ENCODE results near the gene KRT2. TPM values are rescaled to one million over a fixed set of nuclear protein-coding genes. Genes with fewer than 3 reads are reported as not detected.

The KRT2 gene
- total and polyA plus RNA-seq, 2 donors (not counting 3 experiments of a cell fraction or from before 2014, with no cell fraction given), result not detected

DNA sequence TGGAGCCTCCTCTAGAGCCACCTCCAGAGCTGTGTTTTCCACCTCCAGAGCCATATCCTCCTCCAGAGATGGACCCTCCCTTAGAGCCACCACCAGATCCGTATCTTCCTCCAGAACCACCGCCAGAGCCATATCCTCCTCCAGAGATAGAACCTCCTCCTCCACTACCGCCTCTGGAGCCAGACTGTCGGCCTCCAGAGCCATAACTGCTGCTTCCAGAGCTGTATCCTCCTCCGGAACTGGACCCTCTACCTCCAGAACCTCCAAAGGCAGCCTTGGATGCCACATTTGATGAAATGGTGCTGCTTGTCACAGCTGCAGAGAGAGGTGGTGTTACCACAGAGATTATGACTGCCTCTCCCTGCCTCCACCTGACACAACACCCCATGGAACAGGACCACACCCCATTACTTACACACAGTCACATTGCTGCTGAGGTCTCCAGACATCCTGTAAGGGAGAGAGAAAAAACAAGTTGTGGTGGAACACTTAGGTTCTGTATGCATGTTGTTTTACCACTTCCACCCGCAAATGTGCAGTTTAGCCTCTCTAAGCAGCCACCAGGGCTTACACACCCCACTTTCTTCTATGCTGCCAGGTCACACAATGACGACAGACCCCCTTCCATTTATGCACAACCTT is 6.8 kb downstream of the KRT2 start:
- Histone ChIP-seq H3K9ac (replicated peaks; ENCODE audit: extremely low read depth, insufficient read depth, low read length) (no peak overlapping the region), H4K20me1 (replicated peaks; ENCODE audit: control insufficient read depth, extremely low read depth, insufficient read depth, low read length) (no peaks in the 10 kb centered on the region), H3K4me2 (ENCODE audit: insufficient read depth, low read length) (no peak overlapping the region), H3K4me1 (ENCODE audit: control insufficient read depth, extremely low read depth, insufficient read depth, low read length) (no peaks in the 10 kb centered on the region), H3K79me2 (ENCODE audit: control insufficient read depth, insufficient read depth, low read length) (no peaks in the 10 kb centered on the region), H3K4me3 (replicated peaks in 1 of 3; ENCODE audit: insufficient read depth in 1 of 3, low read depth in 1 of 3, low read length in 3 of 3) (no peak overlapping the region), H3K9me3 (replicated peaks; ENCODE audit: control insufficient read depth, insufficient read depth, low read length) (no peaks in the 10 kb centered on the region), H3K27me3 (ENCODE audit: control insufficient read depth in 2 of 2, insufficient read depth in 2 of 2, low read length in 2 of 2) (peaks cover 7 to 9% of the 10 kb centered on the region in 2 experiments), H3K27ac (ENCODE audit: insufficient read depth, low read depth, low read length) (no peak overlapping the region), H2AFZ (ENCODE audit: low read depth, low read length) (no peak overlapping the region), H3K36me3 (ENCODE audit: control insufficient read depth in 2 of 2, extremely low read depth in 1 of 2, insufficient read depth in 2 of 2, low read length in 2 of 2) (no peaks in the 10 kb centered on the region), H3K9me1 (replicated peaks; ENCODE audit: control insufficient read depth, extremely low read depth, insufficient read depth, low read length) (no peaks in the 10 kb centered on the region)
- no TSS peak for BruUV-seq (replicated peaks)
- dilution Hi-C loops (cut with MboI; ENCODE audit: extremely low pct_ligation_motif_present, low sequenced_read_pairs), result no loop called here
- ChIA-PET POLR2A (no interaction called here), CTCF (no interaction called here)
- DNase-seq (ENCODE audit: low read depth, low spot score), result no peak
- FAIRE-seq, result no peak
- intact Hi-C loops (cut with micrococcal nuclease), result no loop called here
- TF ChIP-seq FOS (IDR thresholded peaks at IDR 0.05; ENCODE audit: borderline replicate concordance, insufficient read depth, low read length) (no peak), MYC (IDR thresholded peaks at IDR 0.05; ENCODE audit: low read depth, low read length) (no peak), GATA2 (IDR thresholded peaks at IDR 0.05; ENCODE audit: insufficient read depth, insufficient read length, low read depth, low read length) (no peak), POLR2A (IDR thresholded peaks at IDR 0.05; ENCODE audit: low read depth, low read length) (no peak), POLR2AphosphoS5 (IDR thresholded peaks at IDR 0.05; ENCODE audit: insufficient read depth, low read depth, low read length) (no peak), JUN (IDR thresholded peaks at IDR 0.05; ENCODE audit: borderline replicate concordance, insufficient read depth, insufficient read length, low read depth) (no peak), EZH2 (IDR thresholded peaks at IDR 0.05; ENCODE audit: borderline replicate concordance, low read depth, low read length, severe bottlenecking) (no peak)
- TF ChIP-seq, protein P1, sequence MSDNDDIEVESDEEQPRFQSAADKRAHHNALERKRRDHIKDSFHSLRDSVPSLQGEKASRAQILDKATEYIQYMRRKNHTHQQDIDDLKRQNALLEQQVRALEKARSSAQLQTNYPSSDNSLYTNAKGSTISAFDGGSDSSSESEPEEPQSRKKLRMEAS (IDR thresholded peaks at IDR 0.05; ENCODE audit: insufficient read depth, insufficient read length), result no peak
- TF ChIP-seq, protein P2, sequence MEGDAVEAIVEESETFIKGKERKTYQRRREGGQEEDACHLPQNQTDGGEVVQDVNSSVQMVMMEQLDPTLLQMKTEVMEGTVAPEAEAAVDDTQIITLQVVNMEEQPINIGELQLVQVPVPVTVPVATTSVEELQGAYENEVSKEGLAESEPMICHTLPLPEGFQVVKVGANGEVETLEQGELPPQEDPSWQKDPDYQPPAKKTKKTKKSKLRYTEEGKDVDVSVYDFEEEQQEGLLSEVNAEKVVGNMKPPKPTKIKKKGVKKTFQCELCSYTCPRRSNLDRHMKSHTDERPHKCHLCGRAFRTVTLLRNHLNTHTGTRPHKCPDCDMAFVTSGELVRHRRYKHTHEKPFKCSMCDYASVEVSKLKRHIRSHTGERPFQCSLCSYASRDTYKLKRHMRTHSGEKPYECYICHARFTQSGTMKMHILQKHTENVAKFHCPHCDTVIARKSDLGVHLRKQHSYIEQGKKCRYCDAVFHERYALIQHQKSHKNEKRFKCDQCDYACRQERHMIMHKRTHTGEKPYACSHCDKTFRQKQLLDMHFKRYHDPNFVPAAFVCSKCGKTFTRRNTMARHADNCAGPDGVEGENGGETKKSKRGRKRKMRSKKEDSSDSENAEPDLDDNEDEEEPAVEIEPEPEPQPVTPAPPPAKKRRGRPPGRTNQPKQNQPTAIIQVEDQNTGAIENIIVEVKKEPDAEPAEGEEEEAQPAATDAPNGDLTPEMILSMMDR (IDR thresholded peaks at IDR 0.05; ENCODE audit: extremely low read depth in 1 of 2, insufficient read depth in 1 of 2, low read depth in 1 of 2, low read length in 2 of 2), result no peak

Data from endothelial cell of umbilical vein (primary cell).